CD14-positive monocyte (primary cell): ENCODE results near the gene MBNL3. TPM values are rescaled to one million over a fixed set of nuclear protein-coding genes. Genes with fewer than 3 reads are reported as not detected.

ENCODE experiments used
- DNase-seq, 3 donors: peaks; one replicate each; pipeline ENCODE4 v3.0.0-alpha.2; 2011 to 2022
- H2AFZ ChIP-seq: 2 replicates; pipeline ENCODE4 v1.6.0; 2012; ENCODE audit warnings: mild to moderate bottlenecking, low read depth, low read length, inconsistent platforms; ENCODE audit not compliant: insufficient read depth, poor library complexity, severe bottlenecking
- H3K27ac ChIP-seq, 2 donors: 1 replicate in 1 of 2; 2 replicates in 1 of 2; pipeline ENCODE4 v1.5.1; 2012 to 2013; ENCODE audit warnings: low read length in 2 of 2, control low read depth in 1 of 2, inconsistent platforms in 1 of 2, low read depth in 1 of 2, mild to moderate bottlenecking in 1 of 2
- H3K27me3 ChIP-seq, 2 donors: one replicate each; pipeline versions ENCODE4 v1.6.0 to v1.6.1; 2011 to 2013; ENCODE audit warnings: low read length in 2 of 2; ENCODE audit not compliant: control insufficient read depth in 2 of 2, insufficient read depth in 2 of 2
- H3K36me3 ChIP-seq, 2 donors: replicated peaks in 1 of 2; 1 replicate in 1 of 2; 2 replicates in 1 of 2; pipeline versions ENCODE4 v1.5.1 to v1.6.1; 2012 to 2013; ENCODE audit warnings: low read length in 2 of 2, control low read depth in 1 of 2, inconsistent platforms in 1 of 2, mild to moderate bottlenecking in 1 of 2; ENCODE audit not compliant: insufficient read depth in 2 of 2, control insufficient read depth in 1 of 2
- H3K4me1 ChIP-seq, 2 donors: 1 replicate in 1 of 2; 2 replicates in 1 of 2; pipeline versions ENCODE4 v1.5.1 to v1.6.1; 2012 to 2013; ENCODE audit warnings: low read length in 2 of 2, control low read depth in 1 of 2, inconsistent platforms in 1 of 2, mild to moderate bottlenecking in 1 of 2, moderate library complexity in 1 of 2; ENCODE audit not compliant: insufficient read depth in 2 of 2, control insufficient read depth in 1 of 2
- H3K4me2 ChIP-seq: replicated peaks from 2 replicates; pipeline ENCODE3; 2012; ENCODE audit warnings: low read length, moderate library complexity, mild to moderate bottlenecking; ENCODE audit not compliant: poor library complexity, severe bottlenecking; ENCODE audit errors: extremely low read depth
- H3K4me3 ChIP-seq, 3 experiments: fragments of 200-600 bp in 1 of 3; sonication (generic) in 1 of 3; replicated peaks in 1 of 3; 1 replicate in 2 of 3; 2 replicates in 1 of 3; pipeline ENCODE4 v1.5.1; 2011 to 2013; ENCODE audit warnings: low read length in 3 of 3, mild to moderate bottlenecking in 3 of 3, control low read depth in 2 of 3, low read depth in 2 of 3, inconsistent platforms in 1 of 3, moderate library complexity in 1 of 3
- H3K79me2 ChIP-seq: 2 replicates; pipeline ENCODE4 v1.6.0; 2012; ENCODE audit warnings: mild to moderate bottlenecking, control low read depth, inconsistent platforms, low read length, moderate library complexity; ENCODE audit not compliant: insufficient read depth
- H3K9ac ChIP-seq: 2 replicates; pipeline ENCODE4 v1.6.0; 2017; ENCODE audit warnings: low read length, mild to moderate bottlenecking; ENCODE audit not compliant: insufficient read depth, poor library complexity, severe bottlenecking
- H3K9me3 ChIP-seq, 2 donors: replicated peaks in 1 of 2; 1 replicate in 1 of 2; 2 replicates in 1 of 2; pipeline versions ENCODE4 v1.5.1 to v1.6.1; 2012 to 2013; ENCODE audit warnings: low read length in 2 of 2, control low read depth in 1 of 2; ENCODE audit not compliant: control insufficient read depth in 1 of 2, insufficient read depth in 1 of 2
- H4K20me1 ChIP-seq: 2 replicates; pipeline ENCODE4 v1.6.0; 2012; ENCODE audit warnings: mild to moderate bottlenecking, low read length, control low read depth, moderate library complexity; ENCODE audit not compliant: insufficient read depth
- H3K27ac Mint-ChIP-seq, 7 donors: one replicate each; pipeline ENCODE4 v1.8.0; 2020; ENCODE audit warnings: mild to moderate bottlenecking in 7 of 7, mixed read lengths in 7 of 7, moderate library complexity in 6 of 7, inconsistent platforms in 2 of 7
- H3K27me3 Mint-ChIP-seq, 3 donors: one replicate each; pipeline ENCODE4 v1.8.0; 2021 to 2022; ENCODE audit warnings: low read depth in 3 of 3, mild to moderate bottlenecking in 3 of 3, mixed read lengths in 3 of 3, moderate library complexity in 3 of 3, inconsistent platforms in 1 of 3
- H3K36me3 Mint-ChIP-seq, 2 donors: one replicate each; pipeline ENCODE4 v1.8.0; 2020; ENCODE audit warnings: mixed read lengths in 2 of 2, inconsistent platforms in 1 of 2, mild to moderate bottlenecking in 1 of 2
- H3K4me1 Mint-ChIP-seq: one replicate; pipeline ENCODE4 v1.8.0; 2020; ENCODE audit warnings: mild to moderate bottlenecking, mixed read lengths
- H3K4me3 Mint-ChIP-seq, 2 donors: one replicate each; pipeline ENCODE4 v1.8.0; 2020; ENCODE audit warnings: mild to moderate bottlenecking in 2 of 2, mixed read lengths in 2 of 2, moderate library complexity in 1 of 2
- H3K9me3 Mint-ChIP-seq, 7 donors: one replicate each; pipeline ENCODE4 v1.8.0; 2020 to 2022; ENCODE audit warnings: mixed read lengths in 7 of 7, mild to moderate bottlenecking in 6 of 7, moderate library complexity in 6 of 7, inconsistent platforms in 2 of 7
- WGBS: methylation state at CpG from one replicate; pipeline ENCODE4 v1.1.5; 2013; ENCODE audit warnings: missing lambda C conversion rate; ENCODE audit not compliant: insufficient coverage; 5-methylcytosine and 5-hydroxymethylcytosine counted together
- intact Hi-C, 2 donors: fragments of 100-400 bp; cut with micrococcal nuclease; formaldehyde crosslinking; loops; one replicate each; pipeline versions ENCODE4 v1.15.0 to v1.15.1; 2023
- polyA plus RNA-seq, 3 donors: library from polyadenylated mRNA; depleted of rRNA in 1 of 3; unstranded in 2 of 3; stranded (reverse) in 1 of 3; fragments of 300-500 nt in 2 of 3; fragments of >200 nt in 1 of 3; fragmentation: Illumina TruSeq in 2 of 3; gene quantifications; 1 replicate in 2 of 3; 2 replicates in 1 of 3; pipeline ENCODE4 v1.2.3, GENCODE V29; 2012 to 2021
- TF ChIP-seq, protein P1 (sequence below): fragments of 200-600 bp; IDR thresholded peaks from one replicate; pipeline ENCODE4 v1.8.0; 2022; ENCODE audit warnings: antibody characterized with exemption, mild to moderate bottlenecking

MBNL3 gene
- polyA plus RNA-seq, 3 donors: 7.4 to 32.8 (median 22.4) TPM

DNA sequence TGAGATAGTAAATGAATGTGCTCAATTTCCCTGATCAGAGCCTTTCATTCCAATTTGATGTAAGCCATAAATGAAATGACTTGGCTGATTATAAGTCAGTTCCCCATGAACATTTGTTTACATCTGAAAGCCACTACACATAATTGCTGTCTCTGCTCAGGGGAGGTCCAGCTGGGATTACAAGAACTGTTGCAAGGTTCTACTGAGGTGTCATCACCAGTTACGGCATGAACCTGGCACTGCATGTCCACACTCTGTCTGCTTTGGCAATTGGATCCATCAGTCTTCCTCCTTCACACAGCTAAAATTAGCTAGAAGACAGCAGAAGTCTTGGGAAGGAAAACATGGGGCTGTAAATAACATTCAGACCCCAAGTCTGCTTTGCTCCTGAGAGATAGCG lies 12.8 kb upstream of the MBNL3 start:
- H3K27ac Mint-ChIP-seq: no peak overlapping the region
- Histone ChIP-seq H2AFZ (no peak overlapping the region), H3K27ac (no peak overlapping the region), H3K9ac (no peak overlapping the region), H3K4me3 (no peak overlapping the region), H3K27me3 (peaks cover 0 to 2% of the 10 kb centered on the region in 2 donors), H3K36me3 (no peaks in the 10 kb centered on the region), H3K9me3 (no peaks in the 10 kb centered on the region), H3K4me1 (no peaks in the 10 kb centered on the region), H4K20me1 (no peaks in the 10 kb centered on the region), H3K79me2 (no peaks in the 10 kb centered on the region), H3K4me2 (no peak overlapping the region)
- DNase-seq: no peak
- no peaks in the 10 kb centered on the region for H3K36me3 Mint-ChIP-seq
- TF ChIP-seq, protein P1, sequence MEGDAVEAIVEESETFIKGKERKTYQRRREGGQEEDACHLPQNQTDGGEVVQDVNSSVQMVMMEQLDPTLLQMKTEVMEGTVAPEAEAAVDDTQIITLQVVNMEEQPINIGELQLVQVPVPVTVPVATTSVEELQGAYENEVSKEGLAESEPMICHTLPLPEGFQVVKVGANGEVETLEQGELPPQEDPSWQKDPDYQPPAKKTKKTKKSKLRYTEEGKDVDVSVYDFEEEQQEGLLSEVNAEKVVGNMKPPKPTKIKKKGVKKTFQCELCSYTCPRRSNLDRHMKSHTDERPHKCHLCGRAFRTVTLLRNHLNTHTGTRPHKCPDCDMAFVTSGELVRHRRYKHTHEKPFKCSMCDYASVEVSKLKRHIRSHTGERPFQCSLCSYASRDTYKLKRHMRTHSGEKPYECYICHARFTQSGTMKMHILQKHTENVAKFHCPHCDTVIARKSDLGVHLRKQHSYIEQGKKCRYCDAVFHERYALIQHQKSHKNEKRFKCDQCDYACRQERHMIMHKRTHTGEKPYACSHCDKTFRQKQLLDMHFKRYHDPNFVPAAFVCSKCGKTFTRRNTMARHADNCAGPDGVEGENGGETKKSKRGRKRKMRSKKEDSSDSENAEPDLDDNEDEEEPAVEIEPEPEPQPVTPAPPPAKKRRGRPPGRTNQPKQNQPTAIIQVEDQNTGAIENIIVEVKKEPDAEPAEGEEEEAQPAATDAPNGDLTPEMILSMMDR: no peak
- H3K4me3 Mint-ChIP-seq: no peak overlapping the region
- intact Hi-C loops: no loop called here
- no CpG with 5 or more reads among the region's 2 CpGs for WGBS
- H3K4me1 Mint-ChIP-seq: no peaks in the 10 kb centered on the region
- H3K27me3 Mint-ChIP-seq: peaks cover 0 to 4% (median 4%) of the 10 kb centered on the region in 3 donors
- no peaks in the 10 kb centered on the region for H3K9me3 Mint-ChIP-seq

DNA sequence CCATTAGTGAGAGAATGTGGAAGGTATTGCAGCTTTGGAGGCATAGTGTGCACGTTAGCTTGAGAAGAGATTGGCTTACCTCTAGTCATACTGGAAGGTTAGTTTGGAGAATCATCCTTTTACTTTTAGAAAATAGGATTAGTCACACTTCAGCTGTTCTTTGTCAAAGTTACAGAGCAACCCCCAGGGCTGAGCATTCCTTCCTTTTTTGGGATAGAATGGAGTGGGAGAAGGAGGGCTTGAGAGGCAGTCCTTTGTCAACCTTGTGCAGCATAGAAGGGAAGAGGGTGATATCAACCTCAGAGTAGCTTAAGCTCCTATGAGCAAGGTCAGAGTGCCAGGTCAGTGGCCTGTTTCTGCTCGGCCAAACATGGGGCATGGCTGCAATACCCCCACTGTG lies 8.6 kb upstream of the MBNL3 start:
- Histone ChIP-seq H3K4me3 (no peak overlapping the region), H3K27me3 (peaks cover 0 to 4% of the 10 kb centered on the region in 2 donors), H4K20me1 (no peaks in the 10 kb centered on the region), H3K4me1 (no peaks in the 10 kb centered on the region), H3K27ac (no peak overlapping the region), H3K79me2 (no peaks in the 10 kb centered on the region), H2AFZ (no peak overlapping the region), H3K9ac (no peak overlapping the region), H3K4me2 (no peak overlapping the region), H3K36me3 (no peaks in the 10 kb centered on the region), H3K9me3 (no peaks in the 10 kb centered on the region)
- Mint-ChIP-seq H3K4me1 (no peaks in the 10 kb centered on the region), H3K27ac (no peak overlapping the region), H3K27me3 (peaks cover 0 to 4% (median 2%) of the 10 kb centered on the region in 3 donors), H3K9me3 (no peaks in the 10 kb centered on the region), H3K4me3 (no peak overlapping the region), H3K36me3 (no peaks in the 10 kb centered on the region)
- intact Hi-C loops: no loop called here
- TF ChIP-seq, protein P1: no peak
- no CpG with 5 or more reads among the region's 2 CpGs for WGBS
- no peak for DNase-seq
